ENCODE measurements around the gene RABEP2. TPM values are rescaled to one million over a fixed set of nuclear protein-coding genes. Genes with fewer than 3 reads are reported as not detected.

RABEP2 gene
- total RNA-seq, 1 donor from 2014 or later = 64.5 TPM

DNA sequence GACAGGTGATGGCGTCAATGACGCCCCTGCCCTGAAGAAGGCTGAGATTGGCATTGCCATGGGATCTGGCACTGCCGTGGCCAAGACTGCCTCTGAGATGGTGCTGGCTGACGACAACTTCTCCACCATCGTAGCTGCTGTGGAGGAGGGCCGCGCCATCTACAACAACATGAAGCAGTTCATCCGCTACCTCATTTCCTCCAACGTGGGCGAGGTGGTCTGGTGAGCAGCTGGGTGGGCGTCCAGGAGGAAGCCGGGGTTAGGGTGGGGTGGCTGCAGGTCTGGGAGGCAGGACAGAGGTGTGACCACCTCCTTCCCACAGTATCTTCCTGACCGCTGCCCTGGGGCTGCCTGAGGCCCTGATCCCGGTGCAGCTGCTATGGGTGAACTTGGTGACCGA is 23.2 kb downstream of the RABEP2 start:
- no peaks in the 10 kb centered on the region for H3K27me3 ChIP-seq
- no peak overlapping the region for H3K27ac ChIP-seq
- DNase-seq (ENCODE audit: low spot score in 2 of 2) = no peak
- no peak overlapping the region for H3K4me3 ChIP-seq
- H3K36me3 ChIP-seq = peaks cover 10% of the 10 kb centered on the region in 2 donors
- intact Hi-C loops (cut with DNase I) = no loop called here
- no peaks in the 10 kb centered on the region for H3K9me3 ChIP-seq
- no peak for TF ChIP-seq CTCF (IDR thresholded peaks at IDR 0.05)
- no peaks in the 10 kb centered on the region for H3K4me1 ChIP-seq

GRCh38 chr16:28900601-28901000 is 24.4 kb downstream of the RABEP2 start:
- no peak overlapping the region for H3K4me3 ChIP-seq
- H3K36me3 ChIP-seq = peaks cover 7 to 10% of the 10 kb centered on the region in 2 donors
- no peaks in the 10 kb centered on the region for H3K4me1 ChIP-seq
- H3K9me3 ChIP-seq = no peaks in the 10 kb centered on the region
- H3K27ac ChIP-seq = no peak overlapping the region
- DNase-seq (ENCODE audit: low spot score in 2 of 2) = no peak
- H3K27me3 ChIP-seq = no peaks in the 10 kb centered on the region
- TF ChIP-seq CTCF (IDR thresholded peaks at IDR 0.05) = no peak
- intact Hi-C loops (cut with DNase I) = no loop called here

- no peak for TF ChIP-seq CTCF (IDR thresholded peaks at IDR 0.05)
- H3K27ac ChIP-seq = no peak overlapping the region
- H3K36me3 ChIP-seq = peaks cover 4 to 6% of the 10 kb centered on the region in 2 donors
- intact Hi-C loops (cut with DNase I) = no loop called here
- no peak overlapping the region for H3K4me3 ChIP-seq
- no peaks in the 10 kb centered on the region for H3K4me1 ChIP-seq
- no peak for DNase-seq (ENCODE audit: low spot score in 2 of 2)
- no peaks in the 10 kb centered on the region for H3K27me3 ChIP-seq
- H3K9me3 ChIP-seq = no peaks in the 10 kb centered on the region
Observed at GRCh38 chr16:28899882-28900590, 25.0 kb downstream of the RABEP2 start.

GRCh38 chr16:28898942-28899341 is 26.1 kb downstream of the RABEP2 start:
- no peak overlapping the region for H3K27ac ChIP-seq
- H3K9me3 ChIP-seq = no peaks in the 10 kb centered on the region
- H3K36me3 ChIP-seq = no peaks in the 10 kb centered on the region
- intact Hi-C loops (cut with DNase I) = no loop called here
- H3K4me3 ChIP-seq = no peak overlapping the region
- no peak for DNase-seq (ENCODE audit: low spot score in 2 of 2)
- no peaks in the 10 kb centered on the region for H3K4me1 ChIP-seq
- no peaks in the 10 kb centered on the region for H3K27me3 ChIP-seq
- no peak for TF ChIP-seq CTCF (IDR thresholded peaks at IDR 0.05)

DNA sequence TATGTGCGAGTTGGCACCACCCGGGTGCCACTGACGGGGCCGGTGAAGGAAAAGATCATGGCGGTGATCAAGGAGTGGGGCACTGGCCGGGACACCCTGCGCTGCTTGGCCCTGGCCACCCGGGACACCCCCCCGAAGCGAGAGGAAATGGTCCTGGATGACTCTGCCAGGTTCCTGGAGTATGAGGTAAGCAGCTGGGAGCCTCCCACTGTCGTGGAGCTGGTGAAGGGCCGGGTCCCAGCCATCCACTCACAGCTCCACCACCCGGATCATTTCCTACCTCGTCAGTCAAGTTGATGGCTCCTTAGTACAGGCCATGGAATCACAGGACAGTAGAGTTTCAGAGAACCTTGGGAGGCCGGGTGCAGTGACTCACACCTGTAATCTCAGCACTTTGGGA is 26.8 kb downstream of the RABEP2 start:
- H3K4me3 ChIP-seq = no peak overlapping the region
- no peaks in the 10 kb centered on the region for H3K27me3 ChIP-seq
- no peak for TF ChIP-seq CTCF (IDR thresholded peaks at IDR 0.05)
- no peaks in the 10 kb centered on the region for H3K9me3 ChIP-seq
- intact Hi-C loops (cut with DNase I) = no loop called here
- no peaks in the 10 kb centered on the region for H3K36me3 ChIP-seq
- no peak overlapping the region for H3K27ac ChIP-seq
- no peak for DNase-seq (ENCODE audit: low spot score in 2 of 2)
- H3K4me1 ChIP-seq = no peaks in the 10 kb centered on the region

DNA sequence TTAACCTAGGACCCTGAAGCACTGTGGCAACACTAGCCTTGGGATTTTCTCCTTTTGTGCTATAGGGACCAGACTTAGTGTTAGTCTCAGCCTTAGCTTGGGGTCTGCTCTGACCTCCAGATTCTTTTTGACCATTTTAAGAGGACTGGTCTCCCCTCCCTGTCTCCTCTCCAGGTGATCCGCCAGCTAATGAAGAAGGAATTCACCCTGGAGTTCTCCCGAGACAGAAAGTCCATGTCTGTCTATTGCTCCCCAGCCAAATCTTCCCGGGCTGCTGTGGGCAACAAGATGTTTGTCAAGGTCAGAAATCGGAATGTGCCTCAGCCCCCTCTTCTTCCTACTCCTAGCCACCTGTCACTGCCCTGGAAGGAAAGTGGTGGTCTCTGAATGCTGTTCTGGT is 27.2 kb downstream of the RABEP2 start:
- Histone ChIP-seq H3K9me3 (no peaks in the 10 kb centered on the region), H3K27ac (no peak overlapping the region), H3K36me3 (no peaks in the 10 kb centered on the region), H3K4me3 (no peak overlapping the region), H3K4me1 (no peaks in the 10 kb centered on the region), H3K27me3 (no peaks in the 10 kb centered on the region)
- intact Hi-C loops (cut with DNase I) = no loop called here
- TF ChIP-seq CTCF (IDR thresholded peaks at IDR 0.05) = no peak
- no peak for DNase-seq (ENCODE audit: low spot score in 2 of 2)

Measured in ascending aorta (tissue), 2 donors.